Stimulated activated CD4-positive, alpha-beta T cell treated with anti-CD3 and anti-CD28 coated beads, Interleukin-15, amount 100 ng/mL, for 48 hours (primary cell): ENCODE measurements around the gene GBP3.
"Not testable (repeated sequence)": the region's sequence is repeated elsewhere in the genome, so short reads cannot be mapped to it uniquely, and the experiment has no call there.

Experiments used
- DNase-seq, 2 donors: peaks; one replicate each; pipeline ENCODE4 v3.0.0-alpha.2; 2020; ENCODE audit warnings: low read depth in 2 of 2

GBP3 gene

DNA sequence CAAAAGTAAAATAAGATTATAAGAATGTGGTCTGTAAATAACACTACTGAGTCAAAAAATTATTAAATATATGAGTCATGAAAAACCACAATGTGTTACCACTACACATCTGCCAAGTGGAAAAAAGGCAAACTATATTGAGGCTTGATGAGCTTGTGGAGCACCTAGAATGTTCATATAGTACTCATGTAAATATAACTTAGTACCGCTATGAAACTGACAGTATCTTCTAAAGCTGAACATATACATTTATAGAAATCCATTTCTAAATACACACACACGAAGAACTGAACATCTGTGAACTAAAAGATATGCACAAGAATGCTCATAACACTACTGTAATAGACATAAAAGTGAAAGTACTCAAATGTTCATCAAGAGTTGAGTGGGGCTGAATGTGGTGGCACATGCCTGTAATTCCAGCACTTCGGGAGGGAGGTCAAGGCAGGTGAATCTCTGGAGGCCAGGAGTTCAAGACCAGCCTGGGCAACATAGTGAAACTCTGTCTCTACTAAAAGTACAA is 18.5 kb upstream of the GBP3 start:
- DNase-seq, result peak in 1 of 2 donors; percentile 26

DNA sequence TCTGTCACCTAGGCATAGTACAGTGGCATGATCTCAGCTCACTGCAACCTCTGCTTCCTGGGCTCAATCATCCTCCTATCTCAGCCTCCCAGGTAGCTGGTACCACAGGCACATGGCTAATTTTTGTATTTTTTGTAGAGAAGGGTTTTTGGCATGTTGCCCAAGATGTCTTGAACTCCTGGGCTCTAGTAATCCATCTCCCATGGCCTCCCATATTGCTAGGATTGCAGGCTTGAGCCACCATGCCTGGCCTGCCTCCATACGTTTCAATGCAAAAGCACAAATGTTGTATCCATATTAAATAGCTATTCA is 17.6 kb upstream of the GBP3 start:
- no peak for DNase-seq

DNA sequence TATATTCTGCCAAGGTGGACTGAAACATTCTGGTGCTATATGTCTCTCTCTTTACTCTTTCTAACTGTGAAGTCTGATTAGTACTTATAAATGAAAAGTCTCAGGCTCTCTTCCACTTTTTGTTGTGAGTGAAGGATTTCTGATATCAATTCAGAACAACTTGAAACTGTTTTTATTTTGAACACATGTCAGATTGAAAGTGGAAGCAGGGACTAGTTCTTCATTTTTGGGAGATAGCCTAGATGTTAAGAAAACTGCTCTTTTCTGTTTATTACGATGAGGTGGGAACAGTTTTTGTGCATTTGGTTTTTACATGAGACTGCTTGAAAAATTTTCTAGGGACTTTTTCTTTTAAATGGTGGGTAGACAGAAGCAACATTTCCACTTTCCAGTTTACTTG is 14.5 kb upstream of the GBP3 start:
- no peak for DNase-seq

DNA sequence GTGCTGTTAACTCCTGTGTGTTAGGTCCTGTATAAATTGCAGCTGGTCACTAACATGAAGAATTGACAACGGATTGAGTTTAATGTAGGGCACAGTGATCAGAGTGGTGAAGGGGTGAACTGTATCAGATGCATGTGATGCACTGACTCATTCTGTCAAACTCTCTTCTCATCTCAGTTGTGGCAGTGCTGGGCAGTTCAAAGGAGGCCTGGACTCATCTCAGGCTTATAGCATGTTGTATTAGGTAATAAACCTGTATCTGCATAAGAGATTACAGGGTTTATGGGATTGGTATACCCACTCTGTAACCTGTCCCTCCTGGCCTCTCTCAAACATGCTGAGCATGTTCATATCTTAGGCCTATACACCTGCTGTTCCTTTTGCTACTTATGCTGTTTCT is 12.4 kb upstream of the GBP3 start:
- no peak for DNase-seq

DNA sequence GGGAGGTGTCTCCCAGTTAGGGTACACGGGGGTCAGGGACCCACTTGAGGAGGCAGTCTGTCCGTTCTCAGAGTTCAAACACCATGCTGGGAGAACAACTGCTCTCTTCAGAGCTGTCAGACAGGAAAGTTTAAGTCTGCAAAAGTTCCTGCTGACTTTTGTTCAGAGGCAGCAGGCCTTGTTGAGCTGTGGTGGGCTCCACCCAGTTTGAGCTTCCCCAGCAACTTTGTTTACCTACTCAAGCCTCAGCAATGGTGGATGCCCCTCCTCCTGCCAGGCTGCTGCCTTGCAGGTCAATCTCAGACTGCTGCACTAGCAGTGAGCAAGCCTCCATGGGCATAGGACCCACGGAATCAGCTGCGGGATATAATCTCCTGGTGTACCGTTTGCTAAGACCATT is 11.3 kb upstream of the GBP3 start:
- not testable (repeated sequence) for DNase-seq

DNA sequence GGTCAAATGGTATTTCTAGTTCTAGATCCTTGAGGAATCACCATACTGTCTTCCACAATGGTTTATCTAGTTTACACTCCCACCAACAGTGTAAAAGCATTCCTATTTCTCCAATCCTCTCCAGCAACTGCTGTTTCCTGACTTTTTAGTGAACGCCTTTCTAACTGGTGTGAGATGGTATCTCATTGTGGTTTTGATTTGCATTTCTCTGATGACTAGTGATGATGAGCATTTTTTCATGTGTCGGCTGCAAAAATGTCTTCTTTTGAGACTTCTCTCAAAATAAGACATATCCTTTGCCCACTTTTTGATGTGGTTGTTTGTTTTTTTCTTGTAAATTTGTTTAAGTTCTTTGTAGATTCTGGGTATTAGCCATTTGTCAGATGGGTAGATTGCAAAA is 6.4 kb upstream of the GBP3 start:
- not testable (repeated sequence) for DNase-seq

DNA sequence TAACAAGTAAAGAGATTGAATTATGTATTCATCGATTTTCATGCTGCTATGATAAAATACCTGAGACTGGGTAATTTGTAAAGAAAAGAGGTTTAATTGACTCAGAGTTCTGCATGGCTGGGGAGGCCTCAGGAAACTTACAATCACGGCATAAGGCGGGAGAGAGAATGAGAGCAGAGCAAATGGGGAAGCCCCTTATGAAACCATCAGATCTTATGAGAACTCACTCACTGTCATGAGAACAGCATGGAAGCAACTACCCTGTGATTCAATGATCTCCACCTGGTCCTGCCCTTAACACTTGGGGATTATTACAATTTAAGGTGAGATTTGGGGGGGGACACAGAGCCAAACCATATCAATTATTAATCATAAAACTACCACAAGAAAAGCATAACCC is 3.3 kb upstream of the GBP3 start:
- DNase-seq, result no peak

DNA sequence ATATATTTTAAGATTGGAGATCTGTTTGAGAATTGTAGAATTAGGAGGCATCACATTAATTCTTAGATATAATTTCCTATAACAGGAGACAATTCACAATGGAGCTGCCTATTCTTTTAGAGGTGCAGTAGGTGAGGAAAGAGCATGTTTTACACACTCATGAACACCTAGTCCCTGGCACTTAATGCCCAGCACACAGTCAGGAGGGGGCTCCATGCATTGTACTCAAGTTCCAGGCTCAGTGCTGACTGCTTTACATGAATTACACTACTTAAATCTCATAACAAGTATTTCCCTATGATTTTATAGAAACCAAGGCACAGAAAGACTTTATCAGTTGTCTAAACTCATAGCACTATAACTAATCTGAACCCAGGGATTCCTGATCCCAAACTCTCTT is 360 bp upstream of the GBP3 start:
- no peak for DNase-seq

DNA sequence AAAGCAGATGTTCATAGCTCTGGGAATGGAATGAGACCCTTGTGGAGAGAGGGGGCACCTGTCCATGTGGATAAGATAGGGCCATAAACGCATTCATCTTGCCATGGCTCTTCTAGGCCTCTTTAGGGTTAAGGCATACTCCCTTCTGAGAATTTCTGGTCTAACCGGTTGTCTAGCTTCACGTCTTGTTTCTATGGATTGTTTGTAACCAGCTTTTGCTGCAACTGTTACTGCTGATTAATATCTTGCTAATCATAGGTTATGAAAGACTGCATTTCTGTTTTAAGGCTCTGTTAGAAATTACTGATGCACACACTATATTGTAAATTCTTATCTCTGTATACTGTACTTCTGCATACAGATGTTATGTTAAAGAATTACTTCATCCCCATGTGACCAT is 4.3 kb downstream of the GBP3 start:
- DNase-seq, result not testable (repeated sequence)

DNA sequence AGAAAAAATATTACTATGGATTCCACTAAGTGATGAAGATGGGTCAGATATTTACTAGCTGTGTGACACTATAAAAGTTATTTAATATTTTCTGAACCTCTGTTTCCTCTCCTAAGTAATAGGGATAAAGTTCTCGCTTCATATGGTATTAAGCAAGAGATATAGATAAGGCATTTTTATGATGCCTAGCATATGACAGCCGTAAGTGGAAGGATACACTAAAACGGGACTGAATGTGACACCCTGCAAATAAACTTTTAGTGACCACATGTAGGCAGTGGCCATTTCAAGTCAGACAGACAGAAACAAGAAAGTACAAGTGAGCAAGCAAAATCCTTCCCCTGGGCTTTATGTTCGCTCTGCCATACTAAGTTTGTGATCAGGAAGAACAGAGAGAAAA is 14.2 kb downstream of the GBP3 start:
- no peak for DNase-seq

DNA sequence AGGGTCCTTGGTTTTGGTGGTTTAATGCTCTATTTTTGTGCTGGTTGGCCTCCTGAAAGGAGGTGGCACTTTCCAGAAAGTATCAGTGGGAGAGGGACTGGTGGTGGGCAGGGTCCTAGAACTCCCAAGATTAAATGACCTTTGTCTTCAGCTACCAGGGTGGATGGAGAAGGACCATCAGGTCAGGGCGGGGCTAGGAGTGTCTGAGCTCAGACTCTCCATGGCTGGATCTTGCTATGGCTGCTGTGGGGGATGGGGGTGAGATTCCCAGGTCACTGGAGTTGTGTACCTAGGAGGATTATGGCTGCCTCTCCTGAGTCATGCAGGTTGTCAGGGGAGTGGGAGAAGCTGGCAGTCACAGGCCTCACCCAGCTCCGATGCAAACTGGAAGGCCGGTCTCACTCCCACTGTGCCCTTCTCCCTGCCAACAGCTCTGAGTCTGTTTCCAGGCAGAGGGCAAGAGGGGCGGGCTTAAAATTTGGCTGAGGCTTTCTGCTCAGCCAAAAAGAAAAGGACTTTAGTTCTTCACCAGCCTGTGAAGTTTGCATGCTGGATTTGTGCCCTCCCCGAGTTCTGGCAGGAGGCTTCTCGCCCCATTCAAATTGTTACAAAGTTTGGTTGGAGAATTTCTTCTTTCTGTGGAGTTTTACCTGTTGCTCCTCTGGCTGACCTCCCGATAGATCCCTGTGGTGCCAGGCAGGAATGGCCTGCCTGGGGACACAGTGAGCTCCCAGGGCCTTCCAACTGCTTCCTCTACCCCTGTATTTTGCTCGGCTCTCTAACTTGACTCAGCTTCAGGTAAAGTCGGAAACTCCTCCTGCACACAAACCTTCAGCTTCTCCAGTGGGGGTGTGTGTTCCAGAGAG is 17.1 kb downstream of the GBP3 start:
- DNase-seq, result no peak

DNA sequence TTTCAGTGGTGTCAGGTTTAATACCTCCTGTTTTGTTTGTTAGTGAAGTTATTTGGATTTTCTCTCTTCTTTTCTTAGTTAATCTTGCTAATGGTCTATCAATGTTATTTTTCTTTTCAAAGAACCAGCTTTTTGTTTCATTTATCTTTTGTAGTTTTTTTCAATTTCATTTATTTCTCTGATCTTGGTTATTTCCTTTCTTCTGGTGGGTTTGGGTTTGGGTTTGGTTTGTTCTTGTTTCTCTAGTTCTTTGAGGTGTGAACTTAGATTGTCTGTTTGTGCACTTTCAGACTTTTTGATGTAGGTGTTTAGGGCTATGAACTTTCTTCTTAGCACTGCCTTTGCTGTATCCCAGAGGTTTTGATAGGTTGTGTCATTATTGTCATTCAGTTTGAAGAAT is 20.5 kb downstream of the GBP3 start:
- DNase-seq, result not testable (repeated sequence)

DNA sequence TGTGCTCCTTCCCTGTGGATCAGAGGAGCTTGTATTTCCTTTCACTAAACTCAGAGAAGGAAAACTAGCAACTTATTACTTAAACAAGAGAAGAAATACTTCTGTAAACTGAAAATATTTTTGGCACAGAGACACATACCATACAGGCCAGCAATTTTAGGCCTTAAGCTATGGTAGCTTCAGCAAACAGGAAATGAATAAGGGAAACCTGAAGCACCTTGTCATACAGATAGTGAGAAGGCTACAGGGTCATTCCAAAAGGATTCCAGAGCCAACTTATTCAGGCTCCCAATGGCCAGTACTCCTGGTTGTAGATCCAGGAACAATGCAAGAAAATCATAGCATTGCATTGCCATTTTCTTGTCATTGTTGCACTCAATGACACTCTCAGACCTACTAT is 21.2 kb downstream of the GBP3 start:
- no peak for DNase-seq

DNA sequence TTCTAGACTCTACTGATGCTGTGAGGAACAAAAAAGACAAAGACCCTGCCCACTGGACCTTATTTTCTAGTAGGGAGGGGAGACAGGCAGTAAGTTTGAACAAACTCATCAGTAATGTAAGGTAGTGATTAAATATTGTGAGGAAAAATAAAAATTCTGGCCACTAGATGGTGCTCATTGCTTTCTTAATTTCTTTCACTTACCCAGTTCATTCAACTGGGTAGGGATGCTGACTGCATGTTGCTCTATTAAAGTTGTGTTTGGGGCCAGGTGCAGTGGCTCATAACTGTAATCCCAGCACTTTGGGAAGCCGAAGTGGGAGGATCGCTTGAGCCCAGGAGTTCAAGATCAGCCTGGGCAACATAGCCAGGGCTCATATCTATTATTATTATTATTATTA is 23.9 kb downstream of the GBP3 start:
- no peak for DNase-seq

DNA sequence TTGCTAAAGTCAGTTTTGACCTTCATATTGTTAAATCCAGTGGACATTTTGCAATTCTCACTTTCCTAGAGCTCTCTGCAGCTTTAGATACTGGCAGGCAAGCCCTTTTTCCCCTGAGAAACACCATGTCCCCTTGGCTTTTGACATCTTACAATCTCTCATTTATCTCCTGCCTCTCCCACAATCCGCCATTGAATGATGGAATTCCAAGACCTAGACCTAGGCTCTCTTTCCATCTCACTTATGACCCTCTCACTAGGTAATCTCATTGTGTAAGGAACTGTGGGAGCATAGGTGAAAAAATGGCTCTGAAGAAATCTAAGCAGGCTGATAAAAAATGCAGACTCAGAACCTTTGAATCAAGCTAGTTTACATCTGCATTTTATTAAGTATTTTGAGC is 32.2 kb downstream of the GBP3 start:
- DNase-seq, result no peak

DNA sequence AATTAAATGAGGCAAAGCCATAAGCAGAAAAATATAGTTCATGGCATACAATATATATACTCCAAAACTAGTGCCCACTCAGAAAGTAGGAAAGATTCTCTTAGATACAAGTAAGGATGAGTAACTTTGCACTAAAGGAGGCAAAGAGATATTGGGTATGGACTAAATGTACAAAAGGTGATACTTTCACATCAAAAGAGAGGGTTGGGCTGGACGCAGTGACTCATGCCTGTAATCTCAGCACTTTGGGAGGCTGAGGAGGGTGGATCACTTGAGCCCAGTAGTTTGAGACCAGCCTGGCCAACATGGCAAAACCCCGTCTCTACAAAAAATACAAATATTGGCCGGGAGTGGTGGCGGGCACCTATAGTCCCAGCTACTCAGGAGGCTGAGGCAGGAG is 37.0 kb downstream of the GBP3 start:
- DNase-seq, result no peak

DNA sequence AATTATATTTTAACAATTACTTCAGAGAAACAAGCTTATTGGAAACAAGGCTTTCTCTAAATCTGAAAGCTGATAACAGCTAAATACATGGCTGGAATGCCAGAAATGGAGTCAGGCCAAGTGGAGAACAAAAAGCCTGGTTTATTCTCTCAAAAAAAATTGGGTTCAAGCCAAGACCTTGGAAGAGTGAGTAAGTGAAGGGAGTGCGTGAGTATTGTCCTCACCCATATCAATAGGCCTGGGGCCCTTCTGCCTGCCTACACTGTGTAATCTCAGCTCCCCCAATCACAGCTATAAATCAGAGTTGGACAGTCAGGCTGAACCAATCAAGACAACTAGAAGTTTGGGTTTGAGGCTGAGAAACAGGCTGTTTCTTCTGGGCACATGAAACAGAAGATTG is 37.6 kb downstream of the GBP3 start:
- DNase-seq, result no peak

DNA sequence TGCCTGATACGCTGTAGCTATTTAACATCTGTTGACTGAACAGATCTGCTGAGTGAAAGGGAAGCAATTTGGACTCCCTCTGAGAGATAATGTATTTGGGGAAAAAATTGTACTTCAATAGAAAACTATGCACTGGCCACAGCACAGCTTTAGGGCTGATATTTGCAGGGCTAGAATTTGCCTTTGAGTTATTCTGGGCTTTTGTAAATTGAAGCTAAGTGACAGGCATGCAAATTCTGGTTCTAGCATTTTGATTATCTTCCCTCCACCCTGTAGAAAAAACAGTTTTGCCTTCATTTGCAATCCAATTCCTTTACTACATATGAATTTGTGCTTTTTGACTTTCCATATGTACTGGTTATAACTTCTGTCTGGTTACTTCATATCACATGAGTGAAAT is 38.1 kb downstream of the GBP3 start:
- no peak for DNase-seq

DNA sequence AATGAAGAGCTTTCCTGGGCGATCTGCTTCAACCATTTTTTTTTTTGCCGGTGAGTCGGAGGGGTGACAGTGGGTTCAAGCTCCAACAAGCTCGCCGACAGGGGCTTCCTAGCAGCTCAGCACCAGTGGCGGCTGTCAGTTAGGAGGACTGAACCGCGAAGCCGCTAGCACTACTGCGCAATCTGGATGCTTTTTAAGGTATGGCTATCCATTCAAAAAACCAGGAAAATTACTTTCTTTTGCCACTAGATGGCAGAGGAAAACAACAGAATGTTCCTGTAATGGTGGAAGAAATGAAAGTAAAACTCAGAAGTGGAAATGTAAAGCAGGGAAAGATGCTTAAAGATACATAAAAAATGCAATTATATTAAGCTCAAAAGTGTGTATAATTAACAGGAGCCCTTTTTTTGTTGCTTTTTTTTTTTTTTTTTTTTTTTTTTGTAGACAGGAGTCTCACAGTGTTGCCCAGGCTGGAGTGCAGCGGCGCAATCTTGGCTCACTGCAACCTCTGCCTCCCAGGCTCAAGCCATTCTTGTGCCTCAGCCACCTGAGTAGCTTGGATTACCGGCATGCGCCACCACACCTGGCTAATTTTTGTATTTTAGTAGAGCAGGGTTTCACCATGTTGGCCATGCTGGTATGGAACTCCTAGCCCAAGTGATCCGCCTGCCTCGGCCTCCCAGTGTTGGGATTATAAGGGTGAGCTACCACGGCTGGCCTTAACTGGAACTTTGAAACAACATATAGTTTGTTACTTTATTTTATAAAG is 38.7 kb downstream of the GBP3 start:
- DNase-seq, result no peak

DNA sequence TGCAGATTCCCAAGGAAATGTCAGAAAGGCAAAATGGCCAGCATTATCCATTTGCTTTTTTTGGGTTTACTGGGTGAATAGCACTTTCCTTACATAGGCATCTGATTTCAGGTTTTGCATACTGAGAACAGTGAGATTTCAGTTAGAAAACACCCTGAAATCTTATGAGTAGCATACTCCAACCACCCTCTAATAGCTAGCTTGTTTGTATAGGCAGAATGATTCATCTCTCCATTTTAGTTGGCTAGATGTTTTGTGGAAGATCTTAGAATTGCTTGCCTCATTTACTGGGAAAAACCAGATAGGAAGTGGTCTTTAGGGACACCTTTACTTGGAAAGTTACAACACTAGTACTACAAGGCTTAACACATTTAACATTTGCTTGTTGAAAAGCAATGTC is 40.6 kb downstream of the GBP3 start:
- no peak for DNase-seq

DNA sequence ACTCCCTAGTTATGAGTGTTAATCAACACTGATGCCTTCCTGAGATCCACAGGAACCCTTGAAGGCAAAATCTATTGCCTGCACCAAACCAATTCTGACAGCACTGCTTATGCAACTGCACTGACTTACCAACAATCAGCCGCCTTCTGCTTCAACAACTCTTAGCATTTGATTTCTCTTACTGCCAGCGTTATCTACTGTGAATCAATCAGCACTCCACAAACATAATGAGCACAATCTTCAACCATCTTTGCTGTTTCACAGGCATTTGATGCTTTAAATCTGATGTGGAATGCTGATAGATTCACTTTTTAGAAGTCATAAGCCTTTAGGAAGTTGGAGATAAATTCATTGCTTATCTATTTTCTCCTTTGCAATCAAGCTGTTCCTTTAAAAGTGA is 41.2 kb downstream of the GBP3 start:
- DNase-seq, result not testable (repeated sequence)

DNA sequence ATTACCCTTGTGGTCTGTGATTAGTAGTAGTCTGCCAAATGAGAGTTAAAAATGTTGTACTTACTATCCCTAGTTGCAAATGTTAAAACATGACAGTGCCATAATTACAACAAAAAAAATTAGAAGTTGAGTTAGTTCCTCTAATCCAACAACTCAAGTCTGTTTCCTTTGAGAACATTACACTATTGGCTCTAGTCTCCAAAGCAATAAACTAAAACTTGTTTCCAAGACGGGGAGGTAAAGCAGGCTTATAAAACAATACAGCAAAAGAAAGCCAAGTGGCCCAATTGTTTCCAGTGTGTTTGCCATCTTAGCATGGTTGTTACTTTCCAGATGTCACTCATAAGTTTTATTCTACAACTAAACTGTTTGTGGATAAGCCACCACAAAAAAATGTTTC is 41.8 kb downstream of the GBP3 start:
- no peak for DNase-seq

DNA sequence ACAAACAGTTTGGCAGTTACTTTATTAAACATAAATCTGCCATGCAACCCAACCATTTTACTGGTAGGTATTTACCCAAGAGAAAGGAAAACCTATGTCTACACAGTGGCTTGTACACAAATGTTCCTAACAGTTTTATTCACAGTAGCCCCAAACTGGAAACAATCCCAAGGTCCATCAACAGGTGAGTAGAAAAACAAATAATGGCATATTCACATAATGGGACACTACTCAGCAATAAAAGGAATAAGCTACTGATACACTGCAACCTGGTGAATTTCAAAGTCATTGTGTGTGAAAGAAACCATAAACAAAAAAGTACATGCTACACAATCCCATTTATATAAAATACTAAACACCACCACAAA is 42.9 kb downstream of the GBP3 start:
- no peak for DNase-seq
